ENCODE data around the gene COP1.

GRCh38 chr1:176198413-176198812 is 8.7 kb downstream of the COP1 start:
- no peak for TF ChIP-seq POLR2A (IDR thresholded peaks at IDR 0.05)
- TF ChIP-seq, protein P1, sequence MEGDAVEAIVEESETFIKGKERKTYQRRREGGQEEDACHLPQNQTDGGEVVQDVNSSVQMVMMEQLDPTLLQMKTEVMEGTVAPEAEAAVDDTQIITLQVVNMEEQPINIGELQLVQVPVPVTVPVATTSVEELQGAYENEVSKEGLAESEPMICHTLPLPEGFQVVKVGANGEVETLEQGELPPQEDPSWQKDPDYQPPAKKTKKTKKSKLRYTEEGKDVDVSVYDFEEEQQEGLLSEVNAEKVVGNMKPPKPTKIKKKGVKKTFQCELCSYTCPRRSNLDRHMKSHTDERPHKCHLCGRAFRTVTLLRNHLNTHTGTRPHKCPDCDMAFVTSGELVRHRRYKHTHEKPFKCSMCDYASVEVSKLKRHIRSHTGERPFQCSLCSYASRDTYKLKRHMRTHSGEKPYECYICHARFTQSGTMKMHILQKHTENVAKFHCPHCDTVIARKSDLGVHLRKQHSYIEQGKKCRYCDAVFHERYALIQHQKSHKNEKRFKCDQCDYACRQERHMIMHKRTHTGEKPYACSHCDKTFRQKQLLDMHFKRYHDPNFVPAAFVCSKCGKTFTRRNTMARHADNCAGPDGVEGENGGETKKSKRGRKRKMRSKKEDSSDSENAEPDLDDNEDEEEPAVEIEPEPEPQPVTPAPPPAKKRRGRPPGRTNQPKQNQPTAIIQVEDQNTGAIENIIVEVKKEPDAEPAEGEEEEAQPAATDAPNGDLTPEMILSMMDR (IDR thresholded peaks at IDR 0.05), result no peak
- no peak for TF ChIP-seq POLR2AphosphoS5 (IDR thresholded peaks at IDR 0.05)

Measured in breast epithelium (tissue), 3 donors.